Uterus (tissue), 4 donors: ENCODE data around the gene MIGA2. TPM values are rescaled to one million over a fixed set of nuclear protein-coding genes. Genes with fewer than 3 reads are reported as not detected.

ENCODE experiments used
- DNase-seq, 2 donors: peaks; one replicate each; pipeline ENCODE4 v3.0.0-alpha.2; 2019 to 2020
- H3K27ac ChIP-seq, 2 donors: fragments of 200-600 bp; sonication (generic); 1 replicate in 1 of 2; 2 replicates in 1 of 2; pipeline ENCODE4 v1.5.1; 2016 to 2018
- H3K27me3 ChIP-seq, 2 donors: fragments of 200-600 bp; sonication (generic); one replicate each; pipeline ENCODE4 v1.5.1; 2018 to 2019; ENCODE audit warnings: control low read depth in 1 of 2
- H3K36me3 ChIP-seq, 2 donors: fragments of 200-600 bp; sonication (generic); one replicate each; pipeline ENCODE4 v1.5.1; 2019; ENCODE audit warnings: control low read depth in 1 of 2
- H3K4me1 ChIP-seq, 2 donors: fragments of 200-600 bp; sonication (generic); one replicate each; pipeline ENCODE4 v1.5.1; 2018 to 2019; ENCODE audit warnings: control low read depth in 1 of 2
- H3K4me3 ChIP-seq, 2 donors: fragments of 200-600 bp; sonication (generic); 1 replicate in 1 of 2; 2 replicates in 1 of 2; pipeline ENCODE4 v1.5.1; 2018 to 2019; ENCODE audit warnings: mild to moderate bottlenecking in 1 of 2
- H3K9me3 ChIP-seq, 2 donors: fragments of 200-600 bp; sonication (generic); one replicate each; pipeline ENCODE4 v1.5.1; 2019; ENCODE audit warnings: control low read depth in 1 of 2
- CTCF ChIP-seq, 4 experiments: fragments of 200-600 bp in 2 of 4; fragments of 450-650 bp in 2 of 4; sonication (generic) in 2 of 4; IDR thresholded peaks; one replicate each; pipeline ENCODE4 v1.5.1; 2016 to 2019; ENCODE audit warnings: antibody characterized with exemption in 4 of 4, mild to moderate bottlenecking in 2 of 4, moderate library complexity in 1 of 4
- POLR2A ChIP-seq, 2 donors: fragments of 450-650 bp; IDR thresholded peaks; one replicate each; pipeline ENCODE4 v1.6.1; 2016; ENCODE audit warnings: antibody characterized with exemption in 2 of 2, mild to moderate bottlenecking in 1 of 2, moderate library complexity in 1 of 2
- intact Hi-C: fragments of 100-400 bp; cut with DNase I; formaldehyde crosslinking; loops from one replicate; pipeline ENCODE4 v1.15.1; 2023; ENCODE audit warnings: low total_unique reads
- total RNA-seq, 4 donors: library from RNA; depleted of rRNA in 3 of 4; stranded (reverse); fragments of >200 nt in 3 of 4; gene quantifications; one replicate each; pipeline versions ENCODE4 v1.1.0 to v1.2.4, GENCODE V29; 2014 to 2023
- donor health status: DM: yes; HTN: yes; CAD: no.

MIGA2 gene
- total RNA-seq, 4 donors from 2014 or later = 13.2 to 36.5 (median 34.0) TPM

GRCh38 chr9:129011761-129012181, 24.7 kb upstream of the MIGA2 start:
- TF ChIP-seq CTCF (IDR thresholded peaks at IDR 0.05) (no peak), POLR2A (IDR thresholded peaks at IDR 0.05) (no peak)
- intact Hi-C loops = no loop called here
- Histone ChIP-seq H3K4me3 (no peak overlapping the region), H3K27ac (no peak overlapping the region), H3K36me3 (no peaks in the 10 kb centered on the region), H3K9me3 (no peaks in the 10 kb centered on the region), H3K27me3 (no peaks in the 10 kb centered on the region), H3K4me1 (no peaks in the 10 kb centered on the region)
- no peak for DNase-seq

GRCh38 chr9:129012343-129012742, 24.1 kb upstream of the MIGA2 start:
- Histone ChIP-seq H3K27ac (no peak overlapping the region), H3K4me1 (no peaks in the 10 kb centered on the region), H3K27me3 (no peaks in the 10 kb centered on the region), H3K36me3 (no peaks in the 10 kb centered on the region), H3K9me3 (no peaks in the 10 kb centered on the region), H3K4me3 (no peak overlapping the region)
- no peak for DNase-seq
- intact Hi-C loops = no loop called here
- TF ChIP-seq CTCF (IDR thresholded peaks at IDR 0.05) (no peak), POLR2A (IDR thresholded peaks at IDR 0.05) (no peak)

GRCh38 chr9:129012893-129013448, 23.5 kb upstream of the MIGA2 start:
- no peak for DNase-seq
- intact Hi-C loops = no loop called here
- no peaks in the 10 kb centered on the region for H3K36me3 ChIP-seq
- no peak overlapping the region for H3K4me3 ChIP-seq
- no peak overlapping the region for H3K27ac ChIP-seq
- no peaks in the 10 kb centered on the region for H3K27me3 ChIP-seq
- no peaks in the 10 kb centered on the region for H3K9me3 ChIP-seq
- TF ChIP-seq CTCF (IDR thresholded peaks at IDR 0.05) (no peak), POLR2A (IDR thresholded peaks at IDR 0.05) (no peak)
- no peaks in the 10 kb centered on the region for H3K4me1 ChIP-seq

- no peak overlapping the region for H3K27ac ChIP-seq
- H3K4me3 ChIP-seq = no peak overlapping the region
- no peaks in the 10 kb centered on the region for H3K4me1 ChIP-seq
- no peaks in the 10 kb centered on the region for H3K27me3 ChIP-seq
- no peaks in the 10 kb centered on the region for H3K9me3 ChIP-seq
- TF ChIP-seq CTCF (IDR thresholded peaks at IDR 0.05) (no peak), POLR2A (IDR thresholded peaks at IDR 0.05) (no peak)
- H3K36me3 ChIP-seq = no peaks in the 10 kb centered on the region
- DNase-seq = no peak
- intact Hi-C loops = no loop called here
These were observed 22.8 kb upstream of the MIGA2 start for GRCh38 chr9:129013674-129014073.

GRCh38 chr9:129014124-129014523, 22.3 kb upstream of the MIGA2 start:
- intact Hi-C loops = no loop called here
- Histone ChIP-seq H3K27ac (no peak overlapping the region), H3K27me3 (no peaks in the 10 kb centered on the region), H3K4me3 (no peak overlapping the region), H3K4me1 (no peaks in the 10 kb centered on the region), H3K9me3 (no peaks in the 10 kb centered on the region), H3K36me3 (no peaks in the 10 kb centered on the region)
- TF ChIP-seq POLR2A (IDR thresholded peaks at IDR 0.05) (no peak), CTCF (IDR thresholded peaks at IDR 0.05) (no peak)
- DNase-seq = no peak
